GM19468 (cell line): ENCODE results near the gene TEF.
"Not testable (repeated sequence)": the region's sequence is repeated elsewhere in the genome, so short reads cannot be mapped to it uniquely, and the experiment has no call there.

ENCODE experiments used
- ATAC-seq: cut with Tn5 transposase; IDR thresholded peaks from one replicate; pipeline ENCODE4 v1.9.1; 2021; ENCODE audit warnings: mild to moderate bottlenecking, moderate library complexity, moderate number of reproducible peaks; ENCODE audit not compliant: unreplicated experiment; ENCODE audit errors: extremely low read depth

Gene TEF

GRCh38 chr22:41377846-41378245 lies 3.9 kb upstream of the TEF start:
- ATAC-seq: no peak

- no peak for ATAC-seq
These were observed 781 bp upstream of the TEF start for GRCh38 chr22:41380993-41381328.

- ATAC-seq: no peak
These were observed 396 bp downstream of the TEF start for GRCh38 chr22:41382098-41382578.

- ATAC-seq: no peak
These were observed 868 bp downstream of the TEF start for GRCh38 chr22:41382610-41383009.

- no peak for ATAC-seq
These were observed 1.3 kb downstream of the TEF start for GRCh38 chr22:41383085-41383484.

- no peak for ATAC-seq
These were observed 2.4 kb downstream of the TEF start for GRCh38 chr22:41384128-41384527.

- ATAC-seq: no peak
These were observed 5.6 kb downstream of the TEF start for GRCh38 chr22:41387341-41387740.

- no peak for ATAC-seq
These were observed 12.2 kb downstream of the TEF start for GRCh38 chr22:41394012-41394356.

- no peak for ATAC-seq
These were observed 13.9 kb downstream of the TEF start for GRCh38 chr22:41395531-41396240.

GRCh38 chr22:41397143-41397811 lies 15.5 kb downstream of the TEF start:
- ATAC-seq: no peak

- no peak for ATAC-seq
These were observed 17.2 kb downstream of the TEF start for GRCh38 chr22:41398921-41399320.

GRCh38 chr22:41401781-41402648 lies 20.3 kb downstream of the TEF start:
- ATAC-seq: no peak

- ATAC-seq: not testable (repeated sequence)
These were observed 21.1 kb downstream of the TEF start for GRCh38 chr22:41402851-41403250.

GRCh38 chr22:41403532-41404318 lies 22.0 kb downstream of the TEF start:
- no peak for ATAC-seq

- ATAC-seq: no peak
These were observed 23.8 kb downstream of the TEF start for GRCh38 chr22:41405588-41405987.

GRCh38 chr22:41406410-41406809 lies 24.7 kb downstream of the TEF start:
- no peak for ATAC-seq

GRCh38 chr22:41407433-41407832 lies 25.7 kb downstream of the TEF start:
- no peak for ATAC-seq

GRCh38 chr22:41408665-41409064 lies 26.9 kb downstream of the TEF start:
- ATAC-seq: no peak

GRCh38 chr22:41410311-41410751 lies 28.6 kb downstream of the TEF start:
- no peak for ATAC-seq
